ENCODE data around the gene DYRK2. TPM values are rescaled to one million over a fixed set of nuclear protein-coding genes. Genes with fewer than 3 reads are reported as not detected.

The DYRK2 gene
- polyA plus RNA-seq, 1 experiment, result 38.4 TPM

- Histone ChIP-seq H3K27me3 (ENCODE audit: control insufficient read depth, insufficient read depth, low read length) (peaks cover 5% of the 10 kb centered on the region; the same call in 1 of the 2 replicates), H3K4me3 (ENCODE audit: low read depth, low read length) (no peak overlapping the region), H3K36me3 (ENCODE audit: control insufficient read depth, insufficient read depth, low read length) (no peaks in the 10 kb centered on the region)
- POLR2A ChIA-PET, result no interaction called here
- CTCF ChIA-PET, result no interaction called here
- DNase-seq (ENCODE audit: low read depth), result no peak
- TF ChIP-seq CTCF (IDR thresholded peaks at IDR 0.05; ENCODE audit: insufficient read depth, low read depth, low read length), result no peak
These were observed 7.7 kb upstream of the DYRK2 start for GRCh38 chr12:67640863-67641262.

- H3K36me3 ChIP-seq (ENCODE audit: control insufficient read depth, insufficient read depth, low read length), result no peaks in the 10 kb centered on the region
- POLR2A ChIA-PET, result no interaction called here
These were observed 3.4 kb upstream of the DYRK2 start for GRCh38 chr12:67645126-67645525.

GRCh38 chr12:67645601-67646000, 2.9 kb upstream of the DYRK2 start:
- no peak for DNase-seq (ENCODE audit: low read depth)
- ChIA-PET POLR2A (no interaction called here), CTCF (interaction anchor here (1.2 kb wide), 1 partner anchor 207 kb away, joined by 4 read pairs; no protein-coding TSS in a partner anchor)
- Histone ChIP-seq H3K27me3 (ENCODE audit: control insufficient read depth, insufficient read depth, low read length) (0 out of 2 replicates have a peak, but pooled peaks cover 3% of the 10 kb centered on the region), H3K36me3 (ENCODE audit: control insufficient read depth, insufficient read depth, low read length) (no peaks in the 10 kb centered on the region), H3K4me3 (ENCODE audit: low read depth, low read length) (no peak overlapping the region)
- no peak for TF ChIP-seq CTCF (IDR thresholded peaks at IDR 0.05; ENCODE audit: insufficient read depth, low read depth, low read length)

More at GRCh38 chr12:67645126-67645525, 3.4 kb upstream of the DYRK2 start:
- no peak for TF ChIP-seq CTCF (IDR thresholded peaks at IDR 0.05; ENCODE audit: insufficient read depth, low read depth, low read length)
- DNase-seq (ENCODE audit: low read depth), result no peak
- CTCF ChIA-PET, result no interaction called here
- Histone ChIP-seq H3K4me3 (ENCODE audit: low read depth, low read length) (no peak overlapping the region), H3K27me3 (ENCODE audit: control insufficient read depth, insufficient read depth, low read length) (peaks cover 3% of the 10 kb centered on the region; the same call in 1 of the 2 replicates)

GRCh38 chr12:67646775-67647174, 1.8 kb upstream of the DYRK2 start:
- Histone ChIP-seq H3K36me3 (ENCODE audit: control insufficient read depth, insufficient read depth, low read length) (no peaks in the 10 kb centered on the region), H3K27me3 (ENCODE audit: control insufficient read depth, insufficient read depth, low read length) (no peaks in the 10 kb centered on the region), H3K4me3 (ENCODE audit: low read depth, low read length) (no peak overlapping the region)
- POLR2A ChIA-PET, result no interaction called here
- CTCF ChIA-PET, result interaction anchor here (1.2 kb wide), 1 partner anchor 208 kb away, joined by 4 read pairs; no protein-coding TSS in a partner anchor
- no peak for DNase-seq (ENCODE audit: low read depth)
- TF ChIP-seq CTCF (IDR thresholded peaks at IDR 0.05; ENCODE audit: insufficient read depth, low read depth, low read length), result no peak

- no peak for DNase-seq (ENCODE audit: low read depth)
- no peaks in the 10 kb centered on the region for H3K27me3 ChIP-seq (ENCODE audit: control insufficient read depth, insufficient read depth, low read length)
- TF ChIP-seq CTCF (IDR thresholded peaks at IDR 0.05; ENCODE audit: insufficient read depth, low read depth, low read length), result no peak
- ChIA-PET POLR2A (no interaction called here), CTCF (interaction anchor here (0.6 to 1.7 kb wide), 8 partner anchors 11 to 286 kb away, joined by 3 to 7 read pairs (median 3); no protein-coding TSS in a partner anchor)
- H3K4me3 ChIP-seq (ENCODE audit: low read depth, low read length), result peak overlapping the region; percentile 84
- H3K36me3 ChIP-seq (ENCODE audit: control insufficient read depth, insufficient read depth, low read length), result no peaks in the 10 kb centered on the region
These were observed 1.3 kb upstream of the DYRK2 start for GRCh38 chr12:67647181-67647798.

All from BJ (cell line).